ENCODE data around the gene ZBTB45.
A peak's percentile ranks its signal among the peaks of the same experiment; 100 is the strongest.
"Not testable (repeated sequence)": the region's sequence is repeated elsewhere in the genome, so short reads cannot be mapped to it uniquely, and the experiment has no call there.

ZBTB45 gene

GRCh38 chr19:58554494-58555368 is 35.1 kb upstream of the ZBTB45 start, which contains the start of gene CHMP2A:
Gene CHMP2A, minus strand, starts transcription at chr19:58555105. Its CDS starts 893 bp downstream, at chr19:58554212.
- DNase-seq (ENCODE audit: low read depth), result peak; percentile 98

DNA sequence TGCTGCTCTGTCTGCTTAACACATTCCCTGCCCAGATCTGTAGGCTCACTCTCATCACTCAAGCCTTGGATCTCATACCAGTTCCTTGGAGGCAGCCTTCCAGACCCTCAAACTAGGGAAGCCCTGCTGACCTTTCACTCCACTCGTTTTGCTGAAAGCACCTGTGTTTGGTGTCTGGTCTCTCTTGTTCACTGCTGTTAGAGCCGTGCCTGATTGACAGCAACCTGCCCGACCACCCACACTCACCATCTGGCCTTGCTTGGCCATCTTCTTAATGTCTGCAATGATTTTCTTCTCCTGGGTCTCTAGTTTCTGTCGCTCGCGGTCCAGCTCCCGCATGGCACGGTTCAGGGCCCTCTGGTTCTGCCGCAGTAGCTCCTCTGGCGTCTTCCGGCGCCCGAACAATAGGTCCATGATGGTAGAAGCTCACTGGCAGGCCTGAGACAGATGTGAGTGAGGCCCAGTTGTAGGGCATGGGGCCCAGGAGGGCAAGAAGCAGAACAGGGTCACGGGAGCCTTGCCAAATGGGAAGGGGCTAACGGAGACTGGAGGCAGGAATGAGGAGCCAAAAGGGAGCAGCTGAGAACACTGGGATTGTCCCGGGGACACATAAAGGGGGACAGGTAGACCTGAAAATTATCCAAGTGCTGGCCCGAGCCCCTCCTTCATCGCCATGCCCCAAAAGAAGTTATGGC is 34.3 kb upstream of the ZBTB45 start:
- no peak for DNase-seq (ENCODE audit: low read depth)

DNA sequence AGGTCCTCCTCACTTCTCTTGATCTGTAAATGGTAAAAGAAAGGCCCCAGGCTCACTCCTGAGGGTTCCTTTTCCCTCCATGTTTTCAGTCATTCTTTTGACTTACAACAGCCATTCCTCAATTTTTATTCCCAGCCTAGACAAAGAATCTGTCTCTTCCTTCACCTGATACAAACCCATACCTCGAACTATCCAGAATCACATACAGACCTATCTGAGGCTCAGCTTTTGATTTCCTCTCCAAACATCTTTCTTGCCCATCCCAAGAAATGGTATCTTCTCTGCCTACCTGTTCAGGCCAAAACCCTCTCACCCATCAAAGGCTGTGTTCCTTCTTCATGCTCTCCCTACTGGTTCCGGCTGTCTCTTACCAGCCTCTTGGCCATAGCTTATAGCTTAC is 33.0 kb upstream of the ZBTB45 start:
- no peak for DNase-seq (ENCODE audit: low read depth)

GRCh38 chr19:58551577-58552471 is 32.2 kb upstream of the ZBTB45 start:
- DNase-seq (ENCODE audit: low read depth), result no peak

GRCh38 chr19:58551123-58551497 is 31.5 kb upstream of the ZBTB45 start:
- DNase-seq (ENCODE audit: low read depth), result no peak

DNA sequence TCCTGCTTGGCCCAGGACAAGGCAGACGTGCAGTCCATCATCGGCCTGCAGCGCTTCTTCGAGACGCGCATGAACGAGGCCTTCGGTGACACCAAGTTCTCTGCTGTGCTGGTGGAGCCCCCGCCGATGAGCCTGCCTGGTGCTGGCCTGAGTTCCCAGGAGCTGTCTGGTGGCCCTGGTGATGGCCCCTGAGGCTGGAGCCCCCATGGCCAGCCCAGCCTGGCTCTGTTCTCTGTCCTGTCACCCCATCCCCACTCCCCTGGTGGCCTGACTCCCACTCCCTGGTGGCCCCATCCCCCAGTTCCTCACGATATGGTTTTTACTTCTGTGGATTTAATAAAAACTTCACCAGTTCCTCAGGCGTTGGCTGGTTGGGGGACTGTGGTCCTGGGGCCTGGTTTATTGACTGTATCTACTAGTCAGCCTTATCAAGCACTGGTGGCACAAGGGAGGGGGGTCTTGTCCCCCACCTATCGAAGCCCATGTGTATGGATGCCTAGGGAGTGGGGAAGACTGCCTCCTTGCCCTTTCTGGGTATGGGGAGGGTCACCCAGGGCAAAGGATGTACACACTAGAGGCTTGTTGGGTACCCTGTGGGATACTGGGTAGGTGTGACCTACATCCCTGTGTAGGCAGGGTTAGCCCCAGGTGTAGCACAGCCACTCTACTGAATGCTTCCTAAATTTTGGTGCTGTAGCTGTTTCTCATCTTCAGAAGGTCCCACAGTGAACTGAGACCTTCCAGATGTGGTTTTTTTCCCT is 30.9 kb upstream of the ZBTB45 start:
- DNase-seq (ENCODE audit: low read depth), result no peak

- no peak for DNase-seq (ENCODE audit: low read depth)
These were observed 30.2 kb upstream of the ZBTB45 start for GRCh38 chr19:58549664-58550361.

DNA sequence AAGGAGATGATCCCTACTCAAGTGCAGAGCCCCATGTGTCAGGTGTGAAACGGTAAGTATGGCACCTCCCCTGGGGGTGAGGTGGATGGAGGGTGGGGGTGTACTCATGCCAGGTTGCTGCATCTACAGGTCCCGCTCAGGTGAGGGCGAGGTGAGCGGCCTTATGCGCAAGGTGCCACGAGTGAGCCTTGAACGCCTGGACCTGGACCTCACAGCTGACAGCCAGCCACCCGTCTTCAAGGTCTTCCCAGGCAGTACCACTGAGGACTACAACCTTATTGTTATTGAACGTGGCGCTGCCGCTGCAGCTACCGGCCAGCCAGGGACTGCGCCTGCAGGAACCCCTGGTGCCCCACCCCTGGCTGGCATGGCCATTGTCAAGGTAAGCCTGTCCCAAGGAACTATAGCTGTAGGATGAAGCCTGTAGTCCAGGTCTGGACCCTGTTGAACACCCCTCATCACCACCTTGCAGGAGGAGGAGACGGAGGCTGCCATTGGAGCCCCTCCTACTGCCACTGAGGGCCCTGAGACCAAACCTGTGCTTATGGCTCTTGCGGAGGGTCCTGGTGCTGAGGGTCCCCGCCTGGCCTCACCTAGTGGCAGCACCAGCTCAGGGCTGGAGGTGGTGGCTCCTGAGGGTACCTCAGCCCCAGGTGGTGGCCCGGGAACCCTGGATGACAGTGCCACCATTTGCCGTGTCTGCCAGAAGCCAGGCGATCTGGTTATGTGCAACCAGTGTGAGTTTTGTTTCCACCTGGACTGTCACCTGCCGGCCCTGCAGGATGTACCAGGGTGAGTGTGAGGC is 29.5 kb upstream of the ZBTB45 start:
- no peak for DNase-seq (ENCODE audit: low read depth)

DNA sequence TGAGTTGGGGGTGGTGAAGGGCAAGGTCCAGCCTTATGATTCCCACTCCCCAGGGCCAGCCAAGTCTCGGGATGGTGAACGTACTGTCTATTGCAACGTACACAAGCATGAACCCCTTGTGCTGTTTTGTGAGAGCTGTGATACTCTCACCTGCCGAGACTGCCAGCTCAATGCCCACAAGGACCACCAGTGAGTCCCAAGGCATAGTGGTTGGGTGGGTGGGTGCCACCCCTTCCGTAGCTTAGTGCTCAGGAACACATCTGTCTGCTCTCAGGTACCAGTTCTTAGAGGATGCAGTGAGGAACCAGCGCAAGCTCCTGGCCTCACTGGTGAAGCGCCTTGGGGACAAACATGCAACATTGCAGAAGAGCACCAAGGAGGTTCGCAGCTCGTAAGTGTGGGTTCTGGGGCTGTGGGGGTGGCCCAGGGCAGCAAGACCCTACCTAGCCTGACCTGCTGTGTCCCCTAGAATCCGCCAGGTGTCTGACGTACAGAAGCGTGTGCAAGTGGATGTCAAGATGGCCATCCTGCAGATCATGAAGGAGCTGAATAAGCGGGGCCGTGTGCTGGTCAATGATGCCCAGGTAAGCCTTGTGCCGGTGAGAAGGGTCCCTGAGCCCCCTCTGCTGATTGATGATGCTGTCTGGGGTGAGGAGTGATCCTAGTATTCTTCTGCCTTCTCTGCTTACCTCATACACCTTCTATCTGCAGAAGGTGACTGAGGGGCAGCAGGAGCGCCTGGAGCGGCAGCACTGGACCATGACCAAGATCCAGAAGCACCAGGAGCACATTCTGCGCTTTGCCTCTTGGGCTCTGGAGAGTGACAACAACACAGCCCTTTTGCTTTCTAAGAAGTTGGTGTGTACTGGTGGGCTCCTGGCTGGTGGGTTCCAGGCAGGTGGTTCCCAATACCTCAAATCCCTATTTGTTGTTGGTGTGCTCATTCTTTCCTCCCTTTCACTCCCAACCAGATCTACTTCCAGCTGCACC is 28.0 kb upstream of the ZBTB45 start:
- DNase-seq (ENCODE audit: low read depth), result no peak

DNA sequence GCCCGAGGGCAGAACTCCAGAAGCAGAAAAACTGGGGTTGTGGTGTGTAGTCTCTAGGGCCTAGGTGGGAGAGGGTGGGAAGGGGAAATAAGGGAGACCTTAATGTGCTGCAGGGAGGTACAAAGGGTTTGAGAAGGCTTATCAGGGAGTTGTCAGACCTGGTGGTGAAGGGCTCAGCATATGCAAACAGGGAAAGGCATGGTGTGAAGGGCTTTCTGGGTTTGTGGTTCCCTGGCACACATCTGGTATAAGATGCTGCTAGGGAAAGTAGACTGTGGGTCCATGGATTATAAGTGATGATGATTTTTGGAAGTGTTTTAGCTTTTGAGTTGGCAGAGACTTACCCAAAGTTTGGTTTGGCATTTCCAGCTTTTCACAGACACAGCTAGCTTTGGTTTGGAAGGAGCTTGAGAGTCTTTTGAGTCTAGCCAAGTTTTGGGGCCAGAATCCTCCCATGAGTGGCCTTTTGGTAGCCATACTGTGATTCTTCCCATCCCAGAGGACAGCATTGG is 26.5 kb upstream of the ZBTB45 start:
- no peak for DNase-seq (ENCODE audit: low read depth)

DNA sequence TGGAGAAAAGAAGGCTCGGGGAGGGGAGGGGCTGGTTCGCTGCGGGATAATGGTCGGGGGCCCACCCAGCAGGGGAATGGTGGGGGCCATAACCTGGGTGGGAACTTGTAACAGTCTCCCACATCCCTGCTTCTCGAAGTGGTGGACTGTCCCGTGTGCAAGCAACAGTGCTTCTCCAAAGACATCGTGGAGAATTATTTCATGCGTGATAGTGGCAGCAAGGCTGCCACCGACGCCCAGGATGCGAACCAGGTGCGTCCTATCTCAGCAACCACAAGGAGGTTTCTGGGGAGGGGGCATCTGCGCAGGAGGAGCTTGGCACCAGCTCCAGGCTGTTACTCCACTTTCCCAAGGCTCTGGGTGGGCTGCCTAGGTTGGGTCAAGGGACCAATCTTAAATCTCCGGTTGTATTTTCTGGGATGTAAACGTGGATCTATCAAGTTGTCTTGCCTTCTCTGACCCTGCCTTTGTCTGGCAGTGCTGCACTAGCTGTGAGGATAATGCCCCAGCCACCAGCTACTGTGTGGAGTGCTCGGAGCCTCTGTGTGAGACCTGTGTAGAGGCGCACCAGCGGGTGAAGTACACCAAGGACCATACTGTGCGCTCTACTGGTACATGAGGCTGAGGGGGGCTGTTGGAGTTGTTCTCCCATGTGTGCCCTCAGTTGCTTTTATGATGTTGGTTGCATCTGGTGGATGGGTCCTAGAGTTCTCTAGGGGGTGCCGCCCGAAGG is 25.8 kb upstream of the ZBTB45 start:
- no peak for DNase-seq (ENCODE audit: low read depth)

GRCh38 chr19:58544591-58545285 is 25.1 kb upstream of the ZBTB45 start:
- peak; percentile 75 for DNase-seq (ENCODE audit: low read depth)

- DNase-seq (ENCODE audit: low read depth), result peak; percentile 100
These were observed 24.4 kb upstream of the ZBTB45 start, which contains the start of gene TRIM28 for GRCh38 chr19:58543826-58544590. Gene TRIM28, plus strand, starts transcription at chr19:58544064. Its CDS starts 694 bp downstream, at chr19:58544758.

- DNase-seq (ENCODE audit: low read depth), result not testable (repeated sequence)
These were observed 23.2 kb upstream of the ZBTB45 start for GRCh38 chr19:58542641-58543372.

GRCh38 chr19:58539169-58539559 is 19.6 kb upstream of the ZBTB45 start:
- DNase-seq (ENCODE audit: low read depth), result not testable (repeated sequence)
